ENCODE results near the gene DPF3. TPM values are rescaled to one million over a fixed set of nuclear protein-coding genes. Genes with fewer than 3 reads are reported as not detected.
A peak's percentile ranks its signal among the peaks of the same experiment; 100 is the strongest.

DPF3 gene
- total and polyA plus RNA-seq, 4 donors, result 0.17 to 3.9 (median 0.52) TPM

DNA sequence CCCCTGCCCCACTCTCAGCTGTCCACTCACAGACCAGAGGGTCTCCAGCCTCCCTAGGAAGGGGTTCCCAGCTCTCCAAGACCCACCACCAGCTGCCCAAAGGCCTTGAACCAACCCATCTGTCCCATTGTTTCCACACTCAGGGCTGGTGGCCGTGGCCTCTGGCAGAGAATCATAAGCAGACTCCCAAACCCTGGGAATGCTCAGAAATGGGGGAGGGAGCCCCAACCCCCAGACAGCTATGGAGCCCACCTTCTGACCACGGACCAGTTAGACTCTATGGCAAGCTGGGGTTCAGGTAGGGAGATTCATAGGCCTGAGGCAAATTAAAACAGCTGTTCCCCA is 280.0 kb downstream of the DPF3 start:
- TF ChIP-seq, protein P1, sequence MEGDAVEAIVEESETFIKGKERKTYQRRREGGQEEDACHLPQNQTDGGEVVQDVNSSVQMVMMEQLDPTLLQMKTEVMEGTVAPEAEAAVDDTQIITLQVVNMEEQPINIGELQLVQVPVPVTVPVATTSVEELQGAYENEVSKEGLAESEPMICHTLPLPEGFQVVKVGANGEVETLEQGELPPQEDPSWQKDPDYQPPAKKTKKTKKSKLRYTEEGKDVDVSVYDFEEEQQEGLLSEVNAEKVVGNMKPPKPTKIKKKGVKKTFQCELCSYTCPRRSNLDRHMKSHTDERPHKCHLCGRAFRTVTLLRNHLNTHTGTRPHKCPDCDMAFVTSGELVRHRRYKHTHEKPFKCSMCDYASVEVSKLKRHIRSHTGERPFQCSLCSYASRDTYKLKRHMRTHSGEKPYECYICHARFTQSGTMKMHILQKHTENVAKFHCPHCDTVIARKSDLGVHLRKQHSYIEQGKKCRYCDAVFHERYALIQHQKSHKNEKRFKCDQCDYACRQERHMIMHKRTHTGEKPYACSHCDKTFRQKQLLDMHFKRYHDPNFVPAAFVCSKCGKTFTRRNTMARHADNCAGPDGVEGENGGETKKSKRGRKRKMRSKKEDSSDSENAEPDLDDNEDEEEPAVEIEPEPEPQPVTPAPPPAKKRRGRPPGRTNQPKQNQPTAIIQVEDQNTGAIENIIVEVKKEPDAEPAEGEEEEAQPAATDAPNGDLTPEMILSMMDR (IDR thresholded peaks at IDR 0.05; ENCODE audit: control extremely low read depth, extremely low read depth), result no peak
- WGBS, 2 donors, result 83 to 84% methylated on average over 2 of the region's 2 CpGs
- ATAC-seq (ENCODE audit: insufficient read depth, low FRiP score) (no peak), DNase-seq (no peak)
- Histone ChIP-seq H3K4me1 (ENCODE audit: control insufficient read depth in 5 of 5, insufficient read depth in 5 of 5, low read length in 5 of 5) (peaks cover 0 to 50% (median 12%) of the 10 kb centered on the region in 5 donors), H3K36me3 (ENCODE audit: control insufficient read depth in 4 of 4, insufficient read depth in 4 of 4, low read length in 4 of 4) (no peaks in the 10 kb centered on the region), H3K4me3 (no peak overlapping the region), H3K27ac (ENCODE audit: low read depth in 1 of 2, low read length in 1 of 2) (no peak overlapping the region), H3K27me3 (ENCODE audit: control insufficient read depth in 3 of 3, insufficient read depth in 3 of 3, low read length in 2 of 3) (no peaks in the 10 kb centered on the region), H3K9me3 (ENCODE audit: control insufficient read depth in 4 of 4, insufficient read depth in 3 of 4, low read length in 3 of 4) (no peaks in the 10 kb centered on the region), H3K9ac (ENCODE audit: insufficient read depth in 1 of 2, low read length in 2 of 2) (no peak overlapping the region)

DNA sequence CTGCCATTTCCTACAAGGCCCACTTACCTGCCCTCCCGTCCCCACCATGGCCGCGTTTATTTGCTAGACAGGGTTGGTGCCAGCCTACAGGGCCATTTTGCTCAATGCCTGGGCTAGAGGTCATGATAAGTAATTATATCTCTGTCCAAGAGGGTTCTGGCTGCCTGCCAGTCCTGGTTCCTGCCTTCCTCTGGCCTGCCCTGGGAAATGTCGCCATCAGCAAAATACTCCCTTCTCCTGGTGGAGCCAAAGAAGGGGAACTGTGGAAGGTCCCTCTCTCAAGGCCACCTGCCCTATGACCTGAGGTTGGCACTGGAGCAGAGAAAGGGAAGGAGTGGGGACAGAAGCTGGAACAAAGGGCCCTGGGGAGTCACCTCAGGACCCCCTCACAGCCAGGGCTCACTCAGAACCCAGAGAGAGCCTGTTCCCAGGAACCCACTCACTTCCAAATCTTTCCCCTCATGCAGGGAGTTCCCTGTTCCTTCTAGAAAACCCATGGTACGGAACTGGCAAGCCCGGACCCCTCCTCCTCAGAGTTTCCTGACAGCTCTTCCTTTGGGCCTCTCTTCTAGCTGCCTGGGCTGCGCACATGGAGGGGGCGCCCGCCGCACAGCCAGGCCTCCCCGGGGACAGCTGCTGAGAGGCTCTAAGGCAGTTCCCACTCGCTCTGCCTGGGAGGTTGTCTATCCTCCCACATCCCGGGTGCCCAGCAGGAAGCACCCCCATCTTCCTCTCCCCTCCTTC is 280.5 kb downstream of the DPF3 start:
- peaks cover 0 to 46% (median 12%) of the 10 kb centered on the region in 5 donors for H3K4me1 ChIP-seq (ENCODE audit: control insufficient read depth in 5 of 5, insufficient read depth in 5 of 5, low read length in 5 of 5)
- peak overlapping the region in 1 of 2 donors; percentile 47 for H3K27ac ChIP-seq (ENCODE audit: low read depth in 1 of 2, low read length in 1 of 2)
- H3K4me3 ChIP-seq, result no peak overlapping the region
- H3K9me3 ChIP-seq (ENCODE audit: control insufficient read depth in 4 of 4, insufficient read depth in 3 of 4, low read length in 3 of 4), result no peaks in the 10 kb centered on the region
- ATAC-seq (ENCODE audit: insufficient read depth, low FRiP score) (no peak), DNase-seq (peak; percentile 23 to 64 (median 28))
- 65 to 67% methylated on average over 13 of the region's 13 CpGs for WGBS, 2 donors
- H3K36me3 ChIP-seq (ENCODE audit: control insufficient read depth in 4 of 4, insufficient read depth in 4 of 4, low read length in 4 of 4), result no peaks in the 10 kb centered on the region
- H3K9ac ChIP-seq (ENCODE audit: insufficient read depth in 1 of 2, low read length in 2 of 2), result no peak overlapping the region
- H3K27me3 ChIP-seq (ENCODE audit: control insufficient read depth in 3 of 3, insufficient read depth in 3 of 3, low read length in 2 of 3), result no peaks in the 10 kb centered on the region
- TF ChIP-seq, protein P1 (IDR thresholded peaks at IDR 0.05; ENCODE audit: control extremely low read depth, extremely low read depth), result no peak

DNA sequence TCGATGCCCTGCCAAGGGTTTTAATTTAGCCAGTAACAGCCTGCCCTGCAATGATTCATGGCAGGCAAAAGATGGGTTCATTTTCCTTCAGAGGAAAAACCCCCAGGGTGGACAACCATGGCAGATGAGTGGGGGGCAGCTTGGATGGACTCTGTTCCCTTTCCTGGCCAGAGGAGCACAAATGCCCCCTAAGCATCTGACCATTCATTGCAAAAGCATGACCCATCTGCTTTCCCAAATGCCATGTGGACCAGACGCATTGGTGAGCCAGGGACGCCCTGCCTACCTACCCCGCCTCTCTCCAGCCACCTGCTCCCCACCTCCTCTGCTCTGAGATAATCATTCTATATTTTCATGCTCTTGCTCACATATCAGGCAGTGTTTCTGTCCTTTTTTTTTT is 281.9 kb downstream of the DPF3 start:
- 94 to 96% methylated on average over 4 of the region's 4 CpGs for WGBS, 2 donors

More for the DNA sequence above, 281.9 kb downstream of the DPF3 start:
- no peak for DNase-seq
- ATAC-seq (ENCODE audit: insufficient read depth, low FRiP score), result no peak
- TF ChIP-seq, protein P1 (IDR thresholded peaks at IDR 0.05; ENCODE audit: control extremely low read depth, extremely low read depth), result no peak
- H3K27ac ChIP-seq (ENCODE audit: low read depth in 1 of 2, low read length in 1 of 2), result no peak overlapping the region
- no peaks in the 10 kb centered on the region for H3K27me3 ChIP-seq (ENCODE audit: control insufficient read depth in 3 of 3, insufficient read depth in 3 of 3, low read length in 2 of 3)
- H3K9ac ChIP-seq (ENCODE audit: insufficient read depth in 1 of 2, low read length in 2 of 2), result no peak overlapping the region
- peaks cover 0 to 33% (median 9%) of the 10 kb centered on the region in 5 donors for H3K4me1 ChIP-seq (ENCODE audit: control insufficient read depth in 5 of 5, insufficient read depth in 5 of 5, low read length in 5 of 5)
- no peaks in the 10 kb centered on the region for H3K36me3 ChIP-seq (ENCODE audit: control insufficient read depth in 4 of 4, insufficient read depth in 4 of 4, low read length in 4 of 4)
- no peak overlapping the region for H3K4me3 ChIP-seq
- H3K9me3 ChIP-seq (ENCODE audit: control insufficient read depth in 4 of 4, insufficient read depth in 3 of 4, low read length in 3 of 4), result no peaks in the 10 kb centered on the region

All from lung (tissue), 12 donors.